Astrocyte of the cerebellum (primary cell): ENCODE data around the gene IL23R.

Experiments
- DNase-seq: peaks from one replicate; pipeline ENCODE4 v3.0.0-alpha.2; 2011; ENCODE audit warnings: low read depth
- H3K4me3 ChIP-seq: 2 replicates; pipeline ENCODE4 v1.5.1; 2011; ENCODE audit warnings: mild to moderate bottlenecking, low read depth, low read length, moderate library complexity
- CTCF ChIP-seq: IDR thresholded peaks from 2 replicates; pipeline ENCODE4 v1.5.1; 2012; ENCODE audit warnings: low read length, low read depth, moderate library complexity, mild to moderate bottlenecking; ENCODE audit errors: missing control alignments
- in situ Hi-C: cut with HindIII; loops from 2 replicates; pipeline ENCODE4 v1.10.0; 2017; ENCODE audit warnings: low sequenced_read_pairs

The IL23R gene

GRCh38 chr1:67173988-67174387 is 7.7 kb downstream of the IL23R start:
- no peak overlapping the region for H3K4me3 ChIP-seq
- no peak for DNase-seq
- in situ Hi-C loops, result no loop called here
- TF ChIP-seq CTCF, result no peak

GRCh38 chr1:67174716-67175284 is 8.5 kb downstream of the IL23R start:
- no peak for DNase-seq
- no peak overlapping the region for H3K4me3 ChIP-seq
- in situ Hi-C loops, result loop anchor here (25.0 kb wide), 1 partner anchor 387 kb away; no protein-coding TSS in a partner anchor
- TF ChIP-seq CTCF, result no peak

GRCh38 chr1:67175530-67176087 is 9.4 kb downstream of the IL23R start:
- no peak overlapping the region for H3K4me3 ChIP-seq
- in situ Hi-C loops, result loop anchor here (25.0 kb wide), 1 partner anchor 388 kb away; no protein-coding TSS in a partner anchor
- no peak for TF ChIP-seq CTCF
- no peak for DNase-seq

- DNase-seq, result no peak
- no peak overlapping the region for H3K4me3 ChIP-seq
- TF ChIP-seq CTCF, result no peak
- in situ Hi-C loops, result loop anchor here (25.0 kb wide), 1 partner anchor 398 kb away; no protein-coding TSS in a partner anchor
These were observed 18.7 kb downstream of the IL23R start for GRCh38 chr1:67184838-67185421.

GRCh38 chr1:67188137-67188536 is 21.9 kb downstream of the IL23R start:
- DNase-seq, result no peak
- no peak overlapping the region for H3K4me3 ChIP-seq
- no peak for TF ChIP-seq CTCF
- in situ Hi-C loops, result loop anchor here (25.0 kb wide), 1 partner anchor 401 kb away; no protein-coding TSS in a partner anchor

- no peak overlapping the region for H3K4me3 ChIP-seq
- no peak for TF ChIP-seq CTCF
- no peak for DNase-seq
- in situ Hi-C loops, result loop anchor here (25.0 kb wide), 1 partner anchor 403 kb away; no protein-coding TSS in a partner anchor
These were observed 23.7 kb downstream of the IL23R start for GRCh38 chr1:67189953-67190352.
